NT2/D1 (cell line): ENCODE measurements around the gene UPK3A.

Source experiments
- YY1 ChIP-seq: IDR thresholded peaks from 2 replicates; pipeline ENCODE4 v1.6.1; 2011; ENCODE audit not compliant: insufficient read length, insufficient read depth
- ZNF274 ChIP-seq: IDR thresholded peaks from 2 replicates; pipeline ENCODE4 v1.6.1; 2011; ENCODE audit warnings: mild to moderate bottlenecking, low read depth, low read length

DNA sequence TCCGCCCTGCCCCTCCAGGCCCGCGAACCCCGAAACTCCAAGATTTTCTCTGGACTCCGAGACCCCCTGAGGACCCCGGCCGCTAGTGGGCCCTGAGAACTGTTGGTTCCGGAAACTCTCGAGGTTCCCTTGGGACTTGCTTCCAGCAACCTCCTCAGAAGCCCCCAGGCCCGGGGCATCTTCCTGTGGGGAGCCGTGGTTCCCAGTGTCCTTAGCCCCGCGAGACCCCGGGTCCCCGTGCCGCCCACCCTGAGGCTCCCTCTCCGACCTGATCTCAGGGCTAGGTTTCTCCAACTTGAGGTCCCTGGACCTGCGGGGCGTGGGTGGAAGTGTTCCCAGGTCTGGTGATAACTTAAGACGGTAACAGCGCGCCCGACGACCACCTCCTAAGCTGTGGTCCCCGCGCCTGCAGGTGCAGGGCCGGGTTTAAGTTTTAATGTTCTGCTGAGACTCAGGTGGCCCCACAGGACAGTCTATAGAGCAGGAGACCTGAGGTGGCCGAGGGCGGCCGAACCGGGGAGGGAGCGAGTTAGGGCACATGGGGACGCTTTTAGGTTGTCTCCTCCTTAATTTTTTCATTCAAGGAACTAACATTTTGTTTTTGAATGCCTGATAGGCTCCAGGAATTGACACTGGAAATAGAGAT lies 25.7 kb downstream of the UPK3A start:
- TF ChIP-seq ZNF274 (no peak), YY1 (no peak)
